Natural killer cell (primary cell): Measurements from ENCODE around the gene DACH1. TPM values are rescaled to one million over a fixed set of nuclear protein-coding genes. Genes with fewer than 3 reads are reported as not detected.

ENCODE experiments used
- ATAC-seq, 3 donors: fragments of 150-1000 bp in 2 of 3; fragments of 200-7000 bp in 1 of 3; cut with Tn5 transposase; 1 replicate in 1 of 3; 2 replicates in 2 of 3; pipeline ENCODE4 v1.10.0; 2021; ENCODE audit warnings: mild to moderate bottlenecking in 2 of 3, moderate library complexity in 2 of 3
- DNase-seq, 2 donors: peaks; one replicate each; pipeline versions ENCODE4 v3.0.0 to v3.0.0-alpha.2; 2013 to 2021; ENCODE audit warnings: mixed read lengths in 1 of 2
- H3K27ac ChIP-seq: one replicate; pipeline ENCODE4 v1.5.1; 2013; ENCODE audit warnings: mild to moderate bottlenecking, low read length
- H3K27me3 ChIP-seq: one replicate; pipeline ENCODE4 v1.6.1; 2013; ENCODE audit warnings: low read length; ENCODE audit not compliant: control insufficient read depth, insufficient read depth
- H3K36me3 ChIP-seq: one replicate; pipeline ENCODE4 v1.6.1; 2013; ENCODE audit warnings: low read length; ENCODE audit not compliant: control insufficient read depth, insufficient read depth
- H3K4me1 ChIP-seq: one replicate; pipeline ENCODE4 v1.6.1; 2013; ENCODE audit warnings: low read length; ENCODE audit not compliant: control insufficient read depth, insufficient read depth
- H3K4me3 ChIP-seq: one replicate; pipeline ENCODE4 v1.5.1; 2013; ENCODE audit warnings: low read length
- H3K9me3 ChIP-seq: one replicate; pipeline ENCODE4 v1.6.1; 2013; ENCODE audit warnings: low read length; ENCODE audit not compliant: control insufficient read depth, insufficient read depth
- H3K27ac Mint-ChIP-seq, 2 donors: one replicate each; pipeline ENCODE4 v1.8.0; 2022; ENCODE audit warnings: mild to moderate bottlenecking in 2 of 2, mixed read lengths in 2 of 2, moderate library complexity in 1 of 2
- H3K27me3 Mint-ChIP-seq, 2 donors: one replicate each; pipeline ENCODE4 v1.8.0; 2022; ENCODE audit warnings: low read depth in 2 of 2, mixed read lengths in 2 of 2
- H3K36me3 Mint-ChIP-seq: one replicate; pipeline ENCODE4 v1.8.0; 2022; ENCODE audit warnings: mixed read lengths
- H3K4me1 Mint-ChIP-seq, 2 donors: one replicate each; pipeline ENCODE4 v1.8.0; 2022; ENCODE audit warnings: mixed read lengths in 2 of 2
- H3K4me3 Mint-ChIP-seq: one replicate; pipeline ENCODE4 v1.8.0; 2022; ENCODE audit warnings: mild to moderate bottlenecking, moderate library complexity, mixed read lengths
- H3K9me3 Mint-ChIP-seq, 2 donors: one replicate each; pipeline ENCODE4 v1.8.0; 2022; ENCODE audit warnings: mixed read lengths in 2 of 2
- CTCF ChIP-seq: fragments of 200-600 bp; IDR thresholded peaks from one replicate; pipeline ENCODE4 v1.8.0; 2022; ENCODE audit warnings: antibody characterized with exemption
- WGBS: methylation state at CpG from one replicate; pipeline ENCODE4 v1.1.7; 2013; ENCODE audit warnings: missing lambda C conversion rate; ENCODE audit not compliant: insufficient coverage; 5-methylcytosine and 5-hydroxymethylcytosine counted together
- intact Hi-C: fragments of 100-400 bp; cut with micrococcal nuclease; formaldehyde crosslinking; loops from one replicate; pipeline ENCODE4 v1.14.2; 2022
- total RNA-seq, 4 donors: library from RNA; stranded (reverse); fragments of 120-200 nt in 1 of 4; gene quantifications; one replicate each; pipeline versions ENCODE4 v1.2.3 to v1.2.4, GENCODE V29; 2013 to 2022

The DACH1 gene
- total RNA-seq, 3 donors from 2014 or later (not counting 1 experiment from before 2014, with no cell fraction given), result 0.29 to 2.3 (median 0.49) TPM

DNA sequence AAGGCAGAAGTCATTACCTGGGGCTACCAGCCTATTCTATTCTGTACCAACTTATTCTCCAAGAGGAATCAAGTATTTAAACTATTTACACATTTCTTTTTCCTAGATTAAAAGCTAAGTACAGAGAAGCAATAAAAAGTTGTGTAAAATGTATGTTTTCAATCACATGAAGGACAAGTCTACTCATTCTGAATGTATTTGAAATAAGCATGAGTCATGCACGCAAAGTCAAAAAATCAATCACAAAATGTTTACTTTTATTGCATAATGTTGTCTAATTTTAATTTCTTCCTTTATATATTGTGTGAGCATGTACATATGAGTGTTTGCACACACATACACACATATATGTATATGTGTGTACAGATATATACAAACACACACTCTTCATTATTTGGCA, 136.7 kb downstream of the DACH1 start:
- H3K9me3 Mint-ChIP-seq, result peaks cover 0 to 6% of the 10 kb centered on the region in 2 donors
- H3K27ac Mint-ChIP-seq, result no peak overlapping the region

DNA sequence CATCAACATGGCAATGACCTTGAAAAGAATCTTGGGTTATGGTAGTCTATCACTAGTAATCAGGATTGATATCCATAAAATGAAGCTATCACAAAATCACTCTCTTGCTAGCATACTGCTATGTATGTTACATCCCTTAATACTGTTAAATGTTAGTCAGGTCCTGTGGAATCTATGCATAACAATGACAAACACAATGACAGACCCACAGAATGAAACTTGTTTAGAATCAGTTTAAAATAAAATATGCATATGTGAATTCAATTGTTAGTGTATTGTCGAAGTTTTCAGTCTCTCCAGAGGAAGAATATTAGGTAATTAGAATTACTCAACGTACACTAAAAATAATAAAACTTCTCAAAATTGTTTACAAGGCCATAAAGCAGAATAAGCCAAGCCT, 137.6 kb downstream of the DACH1 start:
- Mint-ChIP-seq H3K9me3 (peaks cover 0 to 6% of the 10 kb centered on the region in 2 donors), H3K27ac (no peak overlapping the region), H3K4me3 (no peak overlapping the region), H3K36me3 (no peaks in the 10 kb centered on the region), H3K27me3 (no peaks in the 10 kb centered on the region), H3K4me1 (no peaks in the 10 kb centered on the region)
- Histone ChIP-seq H3K27ac (no peak overlapping the region), H3K4me1 (no peaks in the 10 kb centered on the region), H3K27me3 (no peaks in the 10 kb centered on the region), H3K4me3 (no peak overlapping the region), H3K9me3 (no peaks in the 10 kb centered on the region), H3K36me3 (no peaks in the 10 kb centered on the region)
- intact Hi-C loops, result no loop called here
- DNase-seq (no peak), ATAC-seq (no peak)
- 100% methylated on average over 1 of the region's 2 CpGs for WGBS
- no peak for TF ChIP-seq CTCF

More for the DNA sequence above, 136.7 kb downstream of the DACH1 start:
- TF ChIP-seq CTCF, result no peak
- Mint-ChIP-seq H3K4me3 (no peak overlapping the region), H3K4me1 (no peaks in the 10 kb centered on the region), H3K36me3 (no peaks in the 10 kb centered on the region), H3K27me3 (no peaks in the 10 kb centered on the region)
- DNase-seq (no peak), ATAC-seq (no peak)
- Histone ChIP-seq H3K4me1 (no peaks in the 10 kb centered on the region), H3K4me3 (no peak overlapping the region), H3K9me3 (no peaks in the 10 kb centered on the region), H3K27me3 (no peaks in the 10 kb centered on the region), H3K36me3 (no peaks in the 10 kb centered on the region), H3K27ac (no peak overlapping the region)
- intact Hi-C loops, result no loop called here
- WGBS, result no CpG with 5 or more reads among the region's 1 CpG

DNA sequence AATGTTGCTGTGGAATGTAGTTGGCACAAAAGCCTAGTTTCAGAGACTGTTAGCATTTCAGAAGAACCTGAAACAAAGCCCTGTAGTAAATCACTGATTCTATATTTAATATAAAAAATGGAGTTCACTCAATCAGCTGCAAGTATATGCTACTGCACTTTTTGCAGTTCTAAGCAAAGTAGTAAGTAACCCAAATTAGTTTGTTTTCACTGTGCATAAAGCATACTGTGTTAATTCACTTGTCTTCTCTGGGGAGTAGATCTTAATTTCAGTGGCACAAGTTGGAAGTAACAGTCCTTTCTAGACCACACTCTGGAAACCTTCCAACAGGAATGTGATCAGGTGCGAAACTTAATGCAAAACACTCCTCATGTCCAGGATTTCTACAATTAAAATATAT, 139.3 kb downstream of the DACH1 start:
- Mint-ChIP-seq H3K27ac (no peak overlapping the region), H3K4me3 (no peak overlapping the region), H3K27me3 (no peaks in the 10 kb centered on the region), H3K36me3 (no peaks in the 10 kb centered on the region), H3K4me1 (no peaks in the 10 kb centered on the region), H3K9me3 (peaks cover 0 to 4% of the 10 kb centered on the region in 2 donors)
- no peak overlapping the region for H3K4me3 ChIP-seq
- H3K4me1 ChIP-seq, result no peaks in the 10 kb centered on the region
- no peak overlapping the region for H3K27ac ChIP-seq
- H3K27me3 ChIP-seq, result no peaks in the 10 kb centered on the region
- no peaks in the 10 kb centered on the region for H3K36me3 ChIP-seq
- intact Hi-C loops, result no loop called here
- DNase-seq (no peak), ATAC-seq (no peak)
- WGBS, result 80% methylated on average over 1 of the region's 1 CpG
- no peak for TF ChIP-seq CTCF
- no peaks in the 10 kb centered on the region for H3K9me3 ChIP-seq

- no peak overlapping the region for H3K27ac ChIP-seq
- no peaks in the 10 kb centered on the region for H3K27me3 ChIP-seq
- no peak for DNase-seq
- H3K36me3 Mint-ChIP-seq, result no peaks in the 10 kb centered on the region
- intact Hi-C loops, result no loop called here
- H3K4me1 Mint-ChIP-seq, result no peaks in the 10 kb centered on the region
- H3K9me3 ChIP-seq, result no peaks in the 10 kb centered on the region
- no peak overlapping the region for H3K4me3 Mint-ChIP-seq
- H3K27ac Mint-ChIP-seq, result no peak overlapping the region
- H3K4me3 ChIP-seq, result no peak overlapping the region
- H3K9me3 Mint-ChIP-seq, result peaks cover 0 to 4% of the 10 kb centered on the region in 2 donors
- TF ChIP-seq CTCF, result no peak
- no CpG with 5 or more reads among the region's 2 CpGs for WGBS
- H3K4me1 ChIP-seq, result no peaks in the 10 kb centered on the region
- no peaks in the 10 kb centered on the region for H3K36me3 ChIP-seq
- ATAC-seq, result no peak
- no peaks in the 10 kb centered on the region for H3K27me3 Mint-ChIP-seq
These were observed 140.0 kb downstream of the DACH1 start for GRCh38 chr13:71727042-71727441.
